Esophagus muscularis mucosa (tissue), 4 donors: ENCODE results near the gene UBE2B.

Experiments used
- CTCF ChIP-seq, 3 experiments: fragments of 200-600 bp in 2 of 3; fragments of 450-650 bp in 1 of 3; sonication (generic) in 2 of 3; IDR thresholded peaks; one replicate each; pipeline ENCODE4 v1.5.1; 2017 to 2019; ENCODE audit warnings: antibody characterized with exemption in 3 of 3, mild to moderate bottlenecking in 2 of 3, moderate library complexity in 1 of 3
- EP300 ChIP-seq: sonication (generic); formaldehyde crosslinking; IDR thresholded peaks from one replicate; pipeline ENCODE4 v1.6.1; 2017; ENCODE audit warnings: antibody characterized with exemption
- POLR2A ChIP-seq: fragments of 450-650 bp; IDR thresholded peaks from one replicate; pipeline ENCODE4 v1.6.1; 2017; ENCODE audit warnings: antibody characterized with exemption, moderate library complexity, mild to moderate bottlenecking, low read depth
- POLR2AphosphoS5 ChIP-seq, 2 donors: sonication (generic); formaldehyde crosslinking; IDR thresholded peaks; one replicate each; pipeline ENCODE4 v1.6.1; 2017; ENCODE audit warnings: antibody characterized with exemption in 2 of 2

- TF ChIP-seq CTCF (IDR thresholded peaks at IDR 0.05) (no peak), POLR2A (no peak), POLR2AphosphoS5 (IDR thresholded peaks at IDR 0.05) (no peak), EP300 (no peak)
These were observed 5.8 kb upstream of the UBE2B start for GRCh38 chr5:134365604-134366003.
